WTC11 (cell line): ENCODE results near the gene SP3. TPM values are rescaled to one million over a fixed set of nuclear protein-coding genes. Genes with fewer than 3 reads are reported as not detected.
A peak's percentile ranks its signal among the peaks of the same experiment; 100 is the strongest.

ENCODE experiments used
- ATAC-seq: fragments of 200-7000 bp; cut with Tn5 transposase; 2 replicates; pipeline ENCODE4 v1.10.0; 2021; ENCODE audit warnings: mild to moderate bottlenecking, moderate library complexity
- CTCF ChIA-PET: fragments of 300-600 bp; sonication (Branson Sonifier 250); formaldehyde crosslinking; loops from one replicate; lab custom pipeline; 2021; ENCODE audit warnings: antibody characterized with exemption; lab: Charles Lee
- POLR2A ChIA-PET: fragments of 350-600 bp; sonication (Branson Sonifier 250); formaldehyde crosslinking; loops from one replicate; lab custom pipeline; 2021; ENCODE audit warnings: antibody characterized with exemption; lab: Charles Lee
- DNase-seq: peaks from one replicate; pipeline ENCODE4 v3.0.0; 2021; ENCODE audit warnings: low spot score
- H3K27ac Mint-ChIP-seq: 2 replicates; pipeline ENCODE4 v1.8.0; 2021; ENCODE audit warnings: mixed read lengths
- H3K27me3 Mint-ChIP-seq: 2 replicates; pipeline ENCODE4 v1.8.0; 2021; ENCODE audit warnings: low read depth, mild to moderate bottlenecking, moderate library complexity, mixed read lengths
- H3K36me3 Mint-ChIP-seq: 2 replicates; pipeline ENCODE4 v1.8.0; 2021; ENCODE audit warnings: mixed read lengths
- H3K4me1 Mint-ChIP-seq: 2 replicates; pipeline ENCODE4 v1.8.0; 2022; ENCODE audit warnings: mixed read lengths
- H3K4me3 Mint-ChIP-seq: 2 replicates; pipeline ENCODE4 v1.8.0; 2021; ENCODE audit warnings: mild to moderate bottlenecking, moderate library complexity, mixed read lengths
- H3K9me3 Mint-ChIP-seq: 2 replicates; pipeline ENCODE4 v1.8.0; 2021; ENCODE audit warnings: mixed read lengths
- ATF6 ChIP-seq: sonication (generic); formaldehyde crosslinking; IDR thresholded peaks from 2 replicates; pipeline ENCODE4 v1.8.1; 2023; ENCODE audit warnings: mild to moderate bottlenecking, missing genetic modification reagents
- CBFB ChIP-seq: sonication (generic); formaldehyde crosslinking; IDR thresholded peaks from 2 replicates; pipeline ENCODE4 v1.8.1; 2022; ENCODE audit warnings: mild to moderate bottlenecking, low read depth, missing genetic modification reagents
- CDX4 ChIP-seq: fragments of 250-450 bp; sonication (Bioruptor Pico); IDR thresholded peaks from 2 replicates; pipeline ENCODE4 v1.9.0; 2021; ENCODE audit warnings: moderate library complexity, mild to moderate bottlenecking, inconsistent platforms, borderline replicate concordance
- CREB1 ChIP-seq: sonication (generic); formaldehyde crosslinking; IDR thresholded peaks from 2 replicates; pipeline ENCODE4 v1.8.0; 2023; ENCODE audit warnings: mild to moderate bottlenecking, missing genetic modification reagents
- E2F5 ChIP-seq: sonication (generic); formaldehyde crosslinking; IDR thresholded peaks from 2 replicates; pipeline ENCODE4 v1.8.1; 2022; ENCODE audit warnings: mild to moderate bottlenecking, moderate library complexity, missing genetic modification reagents
- ELF4 ChIP-seq: sonication (generic); formaldehyde crosslinking; IDR thresholded peaks from 2 replicates; pipeline ENCODE4 v1.8.1; 2022; ENCODE audit warnings: low read depth, mild to moderate bottlenecking, moderate library complexity, missing genetic modification reagents
- ESRRA ChIP-seq: sonication (generic); formaldehyde crosslinking; IDR thresholded peaks from 2 replicates; pipeline ENCODE4 v1.8.1; 2022; ENCODE audit warnings: mild to moderate bottlenecking, missing genetic modification reagents, borderline replicate concordance
- FOXJ3 ChIP-seq: sonication (generic); formaldehyde crosslinking; IDR thresholded peaks from 2 replicates; pipeline ENCODE4 v1.9.0; 2021; ENCODE audit warnings: missing genetic modification reagents, mild to moderate bottlenecking, borderline replicate concordance
- FOXK1 ChIP-seq: sonication (generic); formaldehyde crosslinking; IDR thresholded peaks from 2 replicates; pipeline ENCODE4 v1.8.0; 2022; ENCODE audit warnings: mild to moderate bottlenecking, moderate library complexity, missing genetic modification reagents
- GRHL2 ChIP-seq: fragments of 250-450 bp; sonication (Bioruptor Pico); IDR thresholded peaks from 2 replicates; pipeline ENCODE4 v1.8.0; 2022; ENCODE audit warnings: mild to moderate bottlenecking, moderate library complexity; ENCODE audit not compliant: insufficient replicate concordance, severe bottlenecking
- IRF2 ChIP-seq: sonication (generic); formaldehyde crosslinking; IDR thresholded peaks from 2 replicates; pipeline ENCODE4 v1.8.0; 2022; ENCODE audit warnings: low read depth, missing genetic modification reagents, borderline replicate concordance
- KAT7 ChIP-seq: sonication (generic); formaldehyde crosslinking; IDR thresholded peaks from 2 replicates; pipeline ENCODE4 v1.8.1; 2023; ENCODE audit warnings: missing genetic modification reagents, mild to moderate bottlenecking, borderline replicate concordance
- NFATC4 ChIP-seq: fragments of 250-450 bp; sonication (Bioruptor Pico); IDR thresholded peaks from 2 replicates; pipeline ENCODE4 v1.9.0; 2021; ENCODE audit warnings: mild to moderate bottlenecking
- NR2C2 ChIP-seq: sonication (generic); formaldehyde crosslinking; IDR thresholded peaks from 2 replicates; pipeline ENCODE4 v1.8.0; 2022; ENCODE audit warnings: mild to moderate bottlenecking, missing genetic modification reagents
- OVOL2 ChIP-seq: fragments of 250-450 bp; sonication (Bioruptor Pico); IDR thresholded peaks from 2 replicates; pipeline ENCODE4 v1.9.0; 2021; ENCODE audit warnings: mild to moderate bottlenecking, borderline replicate concordance
- SMAD4 ChIP-seq: sonication (generic); formaldehyde crosslinking; IDR thresholded peaks from 2 replicates; pipeline ENCODE4 v1.8.0; 2022; ENCODE audit warnings: mild to moderate bottlenecking, missing genetic modification reagents
- SOX15 ChIP-seq: fragments of 250-450 bp; sonication (Bioruptor Pico); IDR thresholded peaks from 2 replicates; pipeline ENCODE4 v1.9.0; 2021; ENCODE audit warnings: mild to moderate bottlenecking
- TEAD1 ChIP-seq: sonication (generic); formaldehyde crosslinking; IDR thresholded peaks from 2 replicates; pipeline ENCODE4 v1.8.0; 2022; ENCODE audit warnings: mild to moderate bottlenecking, missing genetic modification reagents
- TEAD4 ChIP-seq: sonication (generic); formaldehyde crosslinking; IDR thresholded peaks from 2 replicates; pipeline ENCODE4 v1.8.0; 2022; ENCODE audit warnings: mild to moderate bottlenecking, missing genetic modification reagents
- ZNF138 ChIP-seq: sonication (generic); formaldehyde crosslinking; conservative IDR thresholded peaks from 2 replicates; pipeline ENCODE4 v1.8.1; 2022; ENCODE audit warnings: mild to moderate bottlenecking, moderate library complexity, missing genetic modification reagents
- ZNF219 ChIP-seq: sonication (generic); formaldehyde crosslinking; IDR thresholded peaks from 2 replicates; pipeline ENCODE4 v1.8.0; 2023; ENCODE audit warnings: missing genetic modification reagents, mild to moderate bottlenecking, borderline replicate concordance
- ZNF416 ChIP-seq: fragments of 250-450 bp; sonication (Bioruptor Pico); IDR thresholded peaks from 2 replicates; pipeline ENCODE4 v1.9.0; 2021; ENCODE audit warnings: mild to moderate bottlenecking, inconsistent platforms
- total RNA-seq: library from RNA; stranded (reverse); gene quantifications from 3 replicates; pipeline ENCODE4 v1.2.3, GENCODE V29; 2021
- TF ChIP-seq, protein P1 (sequence below): sonication (generic); formaldehyde crosslinking; IDR thresholded peaks from 2 replicates; pipeline ENCODE4 v1.8.1; 2022; ENCODE audit warnings: low read depth, mild to moderate bottlenecking, moderate library complexity, missing genetic modification reagents, borderline replicate concordance
- TF ChIP-seq, protein P2 (sequence below): sonication (generic); formaldehyde crosslinking; conservative IDR thresholded peaks from 2 replicates; pipeline ENCODE4 v1.8.1; 2022; ENCODE audit warnings: mild to moderate bottlenecking, missing genetic modification reagents
- TF ChIP-seq, protein P3 (sequence below): sonication (generic); formaldehyde crosslinking; IDR thresholded peaks from 2 replicates; pipeline ENCODE4 v1.8.1; 2023; ENCODE audit warnings: mild to moderate bottlenecking, missing genetic modification reagents
- TF ChIP-seq, protein P4 (sequence below): fragments of 250-450 bp; sonication (Bioruptor Pico); IDR thresholded peaks from 2 replicates; pipeline ENCODE4 v1.9.0; 2021; ENCODE audit warnings: mild to moderate bottlenecking

The SP3 gene
- total RNA-seq, 1 experiment from 2014 or later, result 88.5 TPM

GRCh38 chr2:173959909-173960308, 5.3 kb downstream of the SP3 start:
- TF ChIP-seq CREB1 (CRISPR knock-in tag) (no peak), TEAD4 (CRISPR knock-in tag) (no peak), ZNF219 (CRISPR knock-in tag) (no peak), GRHL2 (CRISPR knock-in tag) (no peak), NR2C2 (CRISPR knock-in tag) (no peak), CDX4 (CRISPR knock-in tag) (no peak), TEAD1 (no peak), ZNF416 (CRISPR knock-in tag) (no peak), FOXJ3 (CRISPR knock-in tag) (no peak), E2F5 (no peak), ZNF138 (CRISPR knock-in tag) (no peak), ATF6 (CRISPR knock-in tag) (no peak), SMAD4 (CRISPR knock-in tag) (no peak)
- TF ChIP-seq, protein P1, sequence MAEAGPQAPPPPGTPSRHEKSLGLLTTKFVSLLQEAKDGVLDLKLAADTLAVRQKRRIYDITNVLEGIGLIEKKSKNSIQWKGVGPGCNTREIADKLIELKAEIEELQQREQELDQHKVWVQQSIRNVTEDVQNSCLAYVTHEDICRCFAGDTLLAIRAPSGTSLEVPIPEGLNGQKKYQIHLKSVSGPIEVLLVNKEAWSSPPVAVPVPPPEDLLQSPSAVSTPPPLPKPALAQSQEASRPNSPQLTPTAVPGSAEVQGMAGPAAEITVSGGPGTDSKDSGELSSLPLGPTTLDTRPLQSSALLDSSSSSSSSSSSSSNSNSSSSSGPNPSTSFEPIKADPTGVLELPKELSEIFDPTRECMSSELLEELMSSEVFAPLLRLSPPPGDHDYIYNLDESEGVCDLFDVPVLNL (CRISPR knock-in tag), result no peak
- ChIA-PET POLR2A (no interaction called here), CTCF (no interaction called here)
- DNase-seq (no peak), ATAC-seq (no peak)
- peaks cover 4% of the 10 kb centered on the region; the same call in 1 of the 2 replicates for H3K9me3 Mint-ChIP-seq
- H3K27ac Mint-ChIP-seq, result peak overlapping the region; percentile 76
- H3K36me3 Mint-ChIP-seq, result peaks cover 43% of the 10 kb centered on the region
- H3K4me1 Mint-ChIP-seq, result peaks cover 37% of the 10 kb centered on the region
- no peaks in the 10 kb centered on the region; the same call in 1 of the 2 replicates for H3K27me3 Mint-ChIP-seq
- peak overlapping the region; percentile 22; the same call in 1 of the 2 replicates for H3K4me3 Mint-ChIP-seq

- DNase-seq, result peak; percentile 20
- peak overlapping the region; percentile 67 for H3K27ac Mint-ChIP-seq
- TF ChIP-seq, protein P2, sequence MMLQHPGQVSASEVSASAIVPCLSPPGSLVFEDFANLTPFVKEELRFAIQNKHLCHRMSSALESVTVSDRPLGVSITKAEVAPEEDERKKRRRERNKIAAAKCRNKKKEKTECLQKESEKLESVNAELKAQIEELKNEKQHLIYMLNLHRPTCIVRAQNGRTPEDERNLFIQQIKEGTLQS (CRISPR knock-in tag), result no peak
- no peak for TF ChIP-seq ESRRA (CRISPR knock-in tag)
- TF ChIP-seq, all 79 proteins: peak for 0
- Mint-ChIP-seq H3K4me1 (peaks cover 37% of the 10 kb centered on the region), H3K36me3 (peaks cover 48% of the 10 kb centered on the region), H3K9me3 (peaks cover 4% of the 10 kb centered on the region; the same call in 1 of the 2 replicates), H3K4me3 (peak overlapping the region; percentile 8; the same call in 1 of the 2 replicates), H3K27me3 (no peaks in the 10 kb centered on the region; the same call in 1 of the 2 replicates)
- ChIA-PET POLR2A (no interaction called here), CTCF (no interaction called here)
- no peak for ATAC-seq
These were observed 5.8 kb downstream of the SP3 start for GRCh38 chr2:173959358-173959884.

DNA sequence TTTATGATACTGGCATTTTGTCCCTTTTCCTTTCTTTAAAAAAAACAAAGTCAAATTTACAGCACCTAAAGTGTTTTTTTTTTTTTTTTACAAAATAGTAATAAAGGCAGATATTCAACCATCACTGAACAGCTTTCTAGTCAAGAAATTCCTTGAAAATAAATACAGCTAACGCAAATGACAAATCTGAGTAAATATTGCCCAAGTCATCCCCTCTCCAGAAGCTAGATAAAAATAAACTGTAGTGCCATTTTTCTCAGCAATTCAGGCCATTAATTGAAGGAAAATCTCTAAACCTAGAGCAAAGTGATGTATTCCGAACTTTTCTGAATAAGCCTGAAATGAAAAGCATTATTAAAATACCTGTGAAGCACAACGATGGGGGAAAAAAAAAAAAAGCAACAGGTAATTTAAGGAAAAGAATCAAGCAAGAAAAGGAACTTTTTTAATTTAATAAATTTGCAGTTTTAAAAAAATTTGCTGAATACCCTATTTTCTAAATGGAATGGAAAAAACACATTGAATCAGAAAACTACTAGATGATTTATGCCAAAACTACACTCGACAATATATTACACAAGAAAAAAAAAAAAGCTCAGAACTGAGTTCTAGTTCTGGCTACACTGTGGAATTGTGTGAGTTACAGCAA, 6.9 kb downstream of the SP3 start:
- Mint-ChIP-seq H3K27ac (no peak overlapping the region), H3K4me1 (peaks cover 37% of the 10 kb centered on the region), H3K9me3 (peaks cover 4% of the 10 kb centered on the region; the same call in 1 of the 2 replicates), H3K36me3 (peaks cover 58% of the 10 kb centered on the region), H3K4me3 (no peak overlapping the region), H3K27me3 (no peaks in the 10 kb centered on the region; the same call in 1 of the 2 replicates)
- ChIA-PET POLR2A (no interaction called here), CTCF (no interaction called here)
- DNase-seq (no peak), ATAC-seq (no peak)
- TF ChIP-seq FOXJ3 (CRISPR knock-in tag) (no peak), OVOL2 (no peak), ELF4 (CRISPR knock-in tag) (no peak), NFATC4 (CRISPR knock-in tag) (no peak), FOXK1 (no peak), KAT7 (CRISPR knock-in tag) (no peak), SOX15 (CRISPR knock-in tag) (no peak), IRF2 (no peak), CBFB (CRISPR knock-in tag) (no peak)
- TF ChIP-seq, protein P3, sequence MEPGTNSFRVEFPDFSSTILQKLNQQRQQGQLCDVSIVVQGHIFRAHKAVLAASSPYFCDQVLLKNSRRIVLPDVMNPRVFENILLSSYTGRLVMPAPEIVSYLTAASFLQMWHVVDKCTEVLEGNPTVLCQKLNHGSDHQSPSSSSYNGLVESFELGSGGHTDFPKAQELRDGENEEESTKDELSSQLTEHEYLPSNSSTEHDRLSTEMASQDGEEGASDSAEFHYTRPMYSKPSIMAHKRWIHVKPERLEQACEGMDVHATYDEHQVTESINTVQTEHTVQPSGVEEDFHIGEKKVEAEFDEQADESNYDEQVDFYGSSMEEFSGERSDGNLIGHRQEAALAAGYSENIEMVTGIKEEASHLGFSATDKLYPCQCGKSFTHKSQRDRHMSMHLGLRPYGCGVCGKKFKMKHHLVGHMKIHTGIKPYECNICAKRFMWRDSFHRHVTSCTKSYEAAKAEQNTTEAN (CRISPR knock-in tag), result no peak
- TF ChIP-seq, protein P4, sequence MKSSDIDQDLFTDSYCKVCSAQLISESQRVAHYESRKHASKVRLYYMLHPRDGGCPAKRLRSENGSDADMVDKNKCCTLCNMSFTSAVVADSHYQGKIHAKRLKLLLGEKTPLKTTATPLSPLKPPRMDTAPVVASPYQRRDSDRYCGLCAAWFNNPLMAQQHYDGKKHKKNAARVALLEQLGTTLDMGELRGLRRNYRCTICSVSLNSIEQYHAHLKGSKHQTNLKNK (CRISPR knock-in tag), result no peak
